SK-MEL-5 (cell line): Measurements from ENCODE around the gene UTF1. TPM values are rescaled to one million over a fixed set of nuclear protein-coding genes. Genes with fewer than 3 reads are reported as not detected.
"Not testable (repeated sequence)": the region's sequence is repeated elsewhere in the genome, so short reads cannot be mapped to it uniquely, and the experiment has no call there.

Source experiments
- DNase-seq: peaks from one replicate; pipeline ENCODE4 v3.0.0-alpha.2; 2016; ENCODE audit warnings: low read depth, low spot score
- in situ Hi-C: cut with HindIII; loops from 2 replicates; pipeline ENCODE4 v1.10.0; 2016; ENCODE audit warnings: low sequenced_read_pairs, high pct_unique_total_duplicates, low pct_unique_long_range_greater_than_20kb
- total RNA-seq: library from RNA; depleted of rRNA; stranded (reverse); fragments of >200 nt; shearing (Covaris generic); gene quantifications from 2 replicates; pipeline ENCODE4 v1.2.3, GENCODE V29; 2014

Gene UTF1
- total RNA-seq, 1 experiment from 2014 or later, result not detected

GRCh38 chr10:133216776-133217175, 13.2 kb upstream of the UTF1 start:
- DNase-seq, result no peak
- in situ Hi-C loops, result no loop called here

- DNase-seq, result no peak
- in situ Hi-C loops, result no loop called here
Measured at GRCh38 chr10:133217800-133218589, 12.0 kb upstream of the UTF1 start.

- in situ Hi-C loops, result no loop called here
- no peak for DNase-seq
Measured at GRCh38 chr10:133218891-133219290, 11.1 kb upstream of the UTF1 start.

GRCh38 chr10:133219782-133220181, 10.2 kb upstream of the UTF1 start:
- in situ Hi-C loops, result no loop called here

GRCh38 chr10:133221331-133221730, 8.7 kb upstream of the UTF1 start:
- no peak for DNase-seq
- in situ Hi-C loops, result no loop called here

More at GRCh38 chr10:133219782-133220181, 10.2 kb upstream of the UTF1 start:
- no peak for DNase-seq

GRCh38 chr10:133221756-133222155, 8.3 kb upstream of the UTF1 start:
- DNase-seq, in situ Hi-C loops: not testable (repeated sequence)

GRCh38 chr10:133224076-133224475, 5.9 kb upstream of the UTF1 start:
- in situ Hi-C loops, result no loop called here
- no peak for DNase-seq

- no peak for DNase-seq
- in situ Hi-C loops, result no loop called here
Measured at GRCh38 chr10:133224756-133225372, 5.2 kb upstream of the UTF1 start.

- DNase-seq, result no peak
- in situ Hi-C loops, result no loop called here
Measured at GRCh38 chr10:133225707-133226191, 4.3 kb upstream of the UTF1 start.

GRCh38 chr10:133226251-133226808, 3.7 kb upstream of the UTF1 start:
- in situ Hi-C loops, result no loop called here
- DNase-seq, result no peak

GRCh38 chr10:133227256-133227655, 2.8 kb upstream of the UTF1 start:
- in situ Hi-C loops, result no loop called here

GRCh38 chr10:133229265-133230043, 563 bp upstream of the UTF1 start:
- no peak for DNase-seq
- in situ Hi-C loops, result no loop called here

More at GRCh38 chr10:133227256-133227655, 2.8 kb upstream of the UTF1 start:
- DNase-seq, result no peak

- in situ Hi-C loops, result no loop called here
- no peak for DNase-seq
Measured at GRCh38 chr10:133230387-133231195, 574 bp downstream of the UTF1 start.

- no peak for DNase-seq
- in situ Hi-C loops, result no loop called here
Measured at GRCh38 chr10:133231244-133231945, 1.4 kb downstream of the UTF1 start.

- DNase-seq, result no peak
- in situ Hi-C loops, result no loop called here
Measured at GRCh38 chr10:133231946-133232574, 2.0 kb downstream of the UTF1 start.

GRCh38 chr10:133234796-133235195, 4.8 kb downstream of the UTF1 start:
- in situ Hi-C loops, DNase-seq: not testable (repeated sequence)
